ENCODE data around the gene ACKR4.

Gene ACKR4

GRCh38 chr3:132622148-132622547 lies 25.1 kb downstream of the ACKR4 start:
- H3K4me1 ChIP-seq (ENCODE audit: control insufficient read depth, insufficient read depth, low read length), result no peaks in the 10 kb centered on the region
- H3K9me3 ChIP-seq (ENCODE audit: control insufficient read depth, insufficient read depth, low read length), result no peaks in the 10 kb centered on the region
- no peak overlapping the region for H3K9ac ChIP-seq (ENCODE audit: low read depth, low read length)
- H3K4me3 ChIP-seq (ENCODE audit: low read depth, low read length), result no peak overlapping the region
- H3K27me3 ChIP-seq (ENCODE audit: control insufficient read depth, insufficient read depth, low read length), result no peaks in the 10 kb centered on the region
- no peak overlapping the region for H3K27ac ChIP-seq (ENCODE audit: low read depth, low read length)
- peaks cover 9% of the 10 kb centered on the region for H3K36me3 ChIP-seq (ENCODE audit: control insufficient read depth, insufficient read depth, low read length)

DNA sequence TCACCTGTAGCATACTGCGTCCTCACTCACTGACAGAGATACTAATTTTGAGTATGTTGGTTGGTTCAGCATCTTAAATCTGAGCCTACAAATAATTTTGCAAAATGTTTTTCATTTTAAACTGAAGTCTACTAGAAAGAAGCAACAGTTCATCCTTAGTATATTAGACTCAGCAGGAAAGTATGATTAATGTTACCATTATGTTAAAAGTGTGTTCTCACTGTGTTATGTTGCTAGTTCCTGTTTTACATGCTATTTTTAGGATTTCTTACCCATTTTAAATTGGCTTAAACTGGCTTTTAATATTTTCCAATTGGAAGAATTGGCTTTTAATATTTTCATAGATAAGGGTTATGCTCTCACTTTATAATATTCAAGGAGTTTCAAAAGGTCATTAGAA lies 25.7 kb downstream of the ACKR4 start:
- Histone ChIP-seq H3K27me3 (ENCODE audit: control insufficient read depth, insufficient read depth, low read length) (no peaks in the 10 kb centered on the region), H3K4me3 (ENCODE audit: low read depth, low read length) (no peak overlapping the region), H3K9ac (ENCODE audit: low read depth, low read length) (no peak overlapping the region), H3K9me3 (ENCODE audit: control insufficient read depth, insufficient read depth, low read length) (no peaks in the 10 kb centered on the region), H3K36me3 (ENCODE audit: control insufficient read depth, insufficient read depth, low read length) (peaks cover 15% of the 10 kb centered on the region), H3K4me1 (ENCODE audit: control insufficient read depth, insufficient read depth, low read length) (no peaks in the 10 kb centered on the region), H3K27ac (ENCODE audit: low read depth, low read length) (no peak overlapping the region)

- Histone ChIP-seq H3K27ac (ENCODE audit: low read depth, low read length) (no peak overlapping the region), H3K27me3 (ENCODE audit: control insufficient read depth, insufficient read depth, low read length) (no peaks in the 10 kb centered on the region), H3K4me1 (ENCODE audit: control insufficient read depth, insufficient read depth, low read length) (no peaks in the 10 kb centered on the region), H3K9me3 (ENCODE audit: control insufficient read depth, insufficient read depth, low read length) (no peaks in the 10 kb centered on the region), H3K36me3 (ENCODE audit: control insufficient read depth, insufficient read depth, low read length) (peaks cover 23% of the 10 kb centered on the region), H3K4me3 (ENCODE audit: low read depth, low read length) (no peak overlapping the region), H3K9ac (ENCODE audit: low read depth, low read length) (no peak overlapping the region)
Measured at GRCh38 chr3:132623646-132624045, 26.6 kb downstream of the ACKR4 start.

GRCh38 chr3:132624790-132625189 lies 27.7 kb downstream of the ACKR4 start:
- H3K4me3 ChIP-seq (ENCODE audit: low read depth, low read length), result no peak overlapping the region
- H3K9ac ChIP-seq (ENCODE audit: low read depth, low read length), result no peak overlapping the region
- H3K27me3 ChIP-seq (ENCODE audit: control insufficient read depth, insufficient read depth, low read length), result no peaks in the 10 kb centered on the region
- H3K27ac ChIP-seq (ENCODE audit: low read depth, low read length), result no peak overlapping the region
- H3K9me3 ChIP-seq (ENCODE audit: control insufficient read depth, insufficient read depth, low read length), result no peaks in the 10 kb centered on the region
- H3K4me1 ChIP-seq (ENCODE audit: control insufficient read depth, insufficient read depth, low read length), result no peaks in the 10 kb centered on the region
- peaks cover 23% of the 10 kb centered on the region for H3K36me3 ChIP-seq (ENCODE audit: control insufficient read depth, insufficient read depth, low read length)

DNA sequence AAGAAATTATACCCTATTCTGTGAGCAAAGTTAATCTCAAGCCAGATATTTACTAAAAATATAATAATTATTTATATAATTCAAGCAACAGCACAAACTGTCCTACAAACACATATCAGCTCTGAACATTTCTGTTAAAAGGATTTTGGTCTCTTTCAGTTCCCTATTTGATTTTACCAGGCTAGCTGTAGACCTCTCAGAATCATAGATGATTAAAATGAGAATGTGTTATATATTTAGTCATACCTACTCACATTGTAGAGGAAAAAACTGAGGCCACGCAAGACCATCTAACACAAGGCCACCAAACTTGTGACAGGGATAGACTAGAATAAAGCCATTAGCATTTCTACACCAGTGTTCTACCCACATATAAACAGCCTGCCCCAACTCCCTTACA lies 28.5 kb downstream of the ACKR4 start:
- no peak overlapping the region for H3K4me3 ChIP-seq (ENCODE audit: low read depth, low read length)
- H3K4me1 ChIP-seq (ENCODE audit: control insufficient read depth, insufficient read depth, low read length), result no peaks in the 10 kb centered on the region
- H3K9me3 ChIP-seq (ENCODE audit: control insufficient read depth, insufficient read depth, low read length), result no peaks in the 10 kb centered on the region
- H3K9ac ChIP-seq (ENCODE audit: low read depth, low read length), result no peak overlapping the region
- H3K27ac ChIP-seq (ENCODE audit: low read depth, low read length), result no peak overlapping the region
- no peaks in the 10 kb centered on the region for H3K27me3 ChIP-seq (ENCODE audit: control insufficient read depth, insufficient read depth, low read length)
- peaks cover 23% of the 10 kb centered on the region for H3K36me3 ChIP-seq (ENCODE audit: control insufficient read depth, insufficient read depth, low read length)

DNA sequence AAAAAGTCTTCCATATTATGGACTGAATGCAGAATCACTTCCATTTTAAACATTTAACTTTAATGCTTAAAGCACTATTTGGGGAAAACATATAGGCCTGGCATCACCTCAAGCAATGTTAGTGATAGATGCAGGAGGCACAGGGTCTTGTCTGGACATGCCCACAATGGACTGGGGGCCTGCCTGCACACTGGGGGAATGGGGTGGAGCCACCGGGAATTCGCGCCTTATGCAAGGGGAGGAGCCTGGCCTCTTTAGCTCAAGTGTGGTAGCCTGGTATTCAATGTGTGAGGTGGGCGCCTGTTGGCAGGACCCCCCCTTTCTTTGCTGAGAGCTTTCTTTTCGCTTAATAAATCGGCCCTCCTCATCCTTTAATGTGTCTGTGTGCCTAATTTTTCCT lies 29.9 kb downstream of the ACKR4 start:
- no peaks in the 10 kb centered on the region for H3K4me1 ChIP-seq (ENCODE audit: control insufficient read depth, insufficient read depth, low read length)
- H3K27me3 ChIP-seq (ENCODE audit: control insufficient read depth, insufficient read depth, low read length), result no peaks in the 10 kb centered on the region
- H3K9me3 ChIP-seq (ENCODE audit: control insufficient read depth, insufficient read depth, low read length), result no peaks in the 10 kb centered on the region
- no peak overlapping the region for H3K9ac ChIP-seq (ENCODE audit: low read depth, low read length)
- no peak overlapping the region for H3K4me3 ChIP-seq (ENCODE audit: low read depth, low read length)
- H3K27ac ChIP-seq (ENCODE audit: low read depth, low read length), result no peak overlapping the region
- H3K36me3 ChIP-seq (ENCODE audit: control insufficient read depth, insufficient read depth, low read length), result peaks cover 25% of the 10 kb centered on the region

DNA sequence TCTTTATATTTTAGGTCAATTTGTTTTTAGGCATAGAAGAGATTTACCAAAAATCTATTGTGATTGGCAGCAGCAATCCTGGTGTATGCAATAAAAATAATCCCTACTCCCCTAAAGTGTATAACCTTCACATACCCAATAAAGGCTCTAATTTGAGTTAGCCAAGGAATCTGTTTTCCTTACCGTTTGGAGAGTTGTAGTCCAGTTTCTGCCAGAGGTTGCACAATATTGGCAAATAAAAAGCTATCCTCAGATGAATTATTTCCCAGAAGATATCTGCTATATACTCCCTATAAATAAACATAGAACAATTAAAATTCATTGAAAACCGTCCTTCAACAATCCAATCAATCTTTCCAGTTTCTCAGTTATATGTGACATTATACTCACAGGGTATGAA lies 31.1 kb downstream of the ACKR4 start:
- Histone ChIP-seq H3K27me3 (ENCODE audit: control insufficient read depth, insufficient read depth, low read length) (no peaks in the 10 kb centered on the region), H3K27ac (ENCODE audit: low read depth, low read length) (no peak overlapping the region), H3K4me1 (ENCODE audit: control insufficient read depth, insufficient read depth, low read length) (no peaks in the 10 kb centered on the region), H3K9me3 (ENCODE audit: control insufficient read depth, insufficient read depth, low read length) (no peaks in the 10 kb centered on the region), H3K4me3 (ENCODE audit: low read depth, low read length) (no peak overlapping the region), H3K9ac (ENCODE audit: low read depth, low read length) (no peak overlapping the region), H3K36me3 (ENCODE audit: control insufficient read depth, insufficient read depth, low read length) (peaks cover 25% of the 10 kb centered on the region)

DNA sequence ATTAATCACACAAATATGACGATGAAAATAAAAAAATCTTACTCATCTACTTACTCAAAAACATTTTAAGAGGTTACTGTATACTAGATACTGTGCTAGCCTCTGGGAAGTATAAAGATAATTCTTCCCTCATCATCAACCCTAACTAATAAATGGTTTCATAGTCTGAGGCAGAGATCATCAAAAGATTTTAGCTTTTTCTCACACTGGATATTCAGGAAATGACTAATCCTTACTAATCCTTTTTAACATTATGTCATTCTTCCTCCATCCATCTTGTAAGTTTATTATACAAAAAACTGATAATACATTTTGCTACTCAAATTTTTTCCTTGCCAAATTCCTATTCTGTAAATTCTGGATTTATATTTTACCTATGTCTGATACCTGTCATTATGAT lies 32.9 kb downstream of the ACKR4 start:
- Histone ChIP-seq H3K27me3 (ENCODE audit: control insufficient read depth, insufficient read depth, low read length) (no peaks in the 10 kb centered on the region), H3K4me3 (ENCODE audit: low read depth, low read length) (no peak overlapping the region), H3K4me1 (ENCODE audit: control insufficient read depth, insufficient read depth, low read length) (no peaks in the 10 kb centered on the region), H3K9ac (ENCODE audit: low read depth, low read length) (no peak overlapping the region), H3K36me3 (ENCODE audit: control insufficient read depth, insufficient read depth, low read length) (peaks cover 25% of the 10 kb centered on the region), H3K9me3 (ENCODE audit: control insufficient read depth, insufficient read depth, low read length) (no peaks in the 10 kb centered on the region), H3K27ac (ENCODE audit: low read depth, low read length) (no peak overlapping the region)

- Histone ChIP-seq H3K36me3 (ENCODE audit: control insufficient read depth, insufficient read depth, low read length) (peaks cover 25% of the 10 kb centered on the region), H3K27me3 (ENCODE audit: control insufficient read depth, insufficient read depth, low read length) (no peaks in the 10 kb centered on the region), H3K4me1 (ENCODE audit: control insufficient read depth, insufficient read depth, low read length) (no peaks in the 10 kb centered on the region), H3K27ac (ENCODE audit: low read depth, low read length) (no peak overlapping the region), H3K9me3 (ENCODE audit: control insufficient read depth, insufficient read depth, low read length) (no peaks in the 10 kb centered on the region), H3K9ac (ENCODE audit: low read depth, low read length) (no peak overlapping the region), H3K4me3 (ENCODE audit: low read depth, low read length) (no peak overlapping the region)
Measured at GRCh38 chr3:132630612-132631011, 33.5 kb downstream of the ACKR4 start.

DNA sequence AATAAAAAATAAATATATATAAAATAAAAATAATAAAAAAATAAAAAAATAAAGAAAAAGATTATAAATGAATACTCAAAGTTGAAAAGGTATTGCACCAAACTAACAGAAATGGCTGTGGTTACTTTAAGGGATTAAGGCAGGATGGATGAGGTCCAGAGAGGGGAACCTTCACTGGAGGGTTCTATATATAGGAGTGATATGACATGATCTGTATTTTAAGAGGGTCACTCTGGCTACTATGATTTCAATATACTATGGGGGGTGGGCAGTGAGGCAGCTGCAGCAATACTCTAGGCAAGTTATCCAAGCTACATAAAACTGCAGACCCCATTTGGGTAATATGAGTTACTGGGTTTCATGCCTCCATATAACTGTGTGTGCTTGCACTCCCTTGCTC lies 38.0 kb downstream of the ACKR4 start:
- H3K9me3 ChIP-seq (ENCODE audit: control insufficient read depth, insufficient read depth, low read length), result no peaks in the 10 kb centered on the region
- no peak overlapping the region for H3K27ac ChIP-seq (ENCODE audit: low read depth, low read length)
- no peak overlapping the region for H3K9ac ChIP-seq (ENCODE audit: low read depth, low read length)
- no peaks in the 10 kb centered on the region for H3K4me1 ChIP-seq (ENCODE audit: control insufficient read depth, insufficient read depth, low read length)
- peaks cover 12% of the 10 kb centered on the region for H3K36me3 ChIP-seq (ENCODE audit: control insufficient read depth, insufficient read depth, low read length)
- no peak overlapping the region for H3K4me3 ChIP-seq (ENCODE audit: low read depth, low read length)
- H3K27me3 ChIP-seq (ENCODE audit: control insufficient read depth, insufficient read depth, low read length), result no peaks in the 10 kb centered on the region

- H3K36me3 ChIP-seq (ENCODE audit: control insufficient read depth, insufficient read depth, low read length), result peaks cover 9% of the 10 kb centered on the region; the same call in 1 of the 2 replicates
- no peaks in the 10 kb centered on the region for H3K27me3 ChIP-seq (ENCODE audit: control insufficient read depth, insufficient read depth, low read length)
- no peak overlapping the region for H3K4me3 ChIP-seq (ENCODE audit: low read depth, low read length)
- no peaks in the 10 kb centered on the region for H3K4me1 ChIP-seq (ENCODE audit: control insufficient read depth, insufficient read depth, low read length)
- no peak overlapping the region for H3K27ac ChIP-seq (ENCODE audit: low read depth, low read length)
- no peak overlapping the region for H3K9ac ChIP-seq (ENCODE audit: low read depth, low read length)
- H3K9me3 ChIP-seq (ENCODE audit: control insufficient read depth, insufficient read depth, low read length), result no peaks in the 10 kb centered on the region
Measured at GRCh38 chr3:132637590-132637989, 40.5 kb downstream of the ACKR4 start.

DNA sequence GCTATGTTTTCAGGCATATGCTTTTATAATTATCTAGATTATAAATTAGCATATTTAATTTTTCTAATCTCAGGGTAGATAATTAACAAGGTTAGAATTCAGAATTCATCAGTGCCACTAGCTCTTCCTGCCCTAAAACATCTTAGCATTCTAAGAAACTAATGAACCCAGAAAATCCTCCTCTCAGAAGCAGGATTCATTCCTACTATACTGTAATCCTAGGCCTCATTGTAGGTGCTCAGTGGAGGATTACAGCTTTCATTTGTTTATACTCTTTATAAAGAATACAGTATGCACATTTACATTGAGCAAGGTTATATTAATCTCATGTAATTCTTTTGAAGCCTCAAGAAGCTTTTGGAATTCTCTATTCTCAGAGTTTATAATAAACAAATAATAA lies 41.6 kb downstream of the ACKR4 start:
- no peaks in the 10 kb centered on the region for H3K4me1 ChIP-seq (ENCODE audit: control insufficient read depth, insufficient read depth, low read length)
- H3K36me3 ChIP-seq (ENCODE audit: control insufficient read depth, insufficient read depth, low read length), result peaks cover 9% of the 10 kb centered on the region; the same call in 1 of the 2 replicates
- H3K4me3 ChIP-seq (ENCODE audit: low read depth, low read length), result no peak overlapping the region
- no peaks in the 10 kb centered on the region for H3K27me3 ChIP-seq (ENCODE audit: control insufficient read depth, insufficient read depth, low read length)
- H3K9me3 ChIP-seq (ENCODE audit: control insufficient read depth, insufficient read depth, low read length), result no peaks in the 10 kb centered on the region
- H3K9ac ChIP-seq (ENCODE audit: low read depth, low read length), result no peak overlapping the region
- H3K27ac ChIP-seq (ENCODE audit: low read depth, low read length), result no peak overlapping the region
